Stomach smooth muscle (tissue), 2 donors: Measurements from ENCODE around the gene CAPN13.

Experiments used
- H3K27ac ChIP-seq: one replicate; pipeline ENCODE4 v1.7.0; 2013; ENCODE audit warnings: mild to moderate bottlenecking, low read length, inconsistent platforms
- H3K27me3 ChIP-seq, 2 donors: one replicate each; pipeline ENCODE4 v1.7.0; 2013; ENCODE audit warnings: low read length in 2 of 2; ENCODE audit not compliant: insufficient read depth in 2 of 2, control insufficient read depth in 1 of 2
- H3K36me3 ChIP-seq, 2 donors: one replicate each; pipeline ENCODE4 v1.7.0; 2013; ENCODE audit warnings: low read length in 2 of 2; ENCODE audit not compliant: control insufficient read depth in 2 of 2, insufficient read depth in 2 of 2
- H3K4me1 ChIP-seq: one replicate; pipeline ENCODE4 v1.7.0; 2013; ENCODE audit warnings: low read length; ENCODE audit not compliant: control insufficient read depth, insufficient read depth
- H3K4me3 ChIP-seq, 2 donors: one replicate each; pipeline ENCODE4 v1.7.0; 2013; ENCODE audit warnings: low read length in 2 of 2
- H3K9ac ChIP-seq, 2 donors: one replicate each; pipeline ENCODE4 v1.7.0; 2013; ENCODE audit warnings: low read length in 2 of 2, mild to moderate bottlenecking in 1 of 2
- H3K9me3 ChIP-seq, 2 donors: one replicate each; pipeline ENCODE4 v1.7.0; 2013; ENCODE audit warnings: low read length in 2 of 2; ENCODE audit not compliant: control insufficient read depth in 2 of 2
- donor health status: healthy.
- donor health status: Pancreatic carcinoma.

CAPN13 gene

GRCh38 chr2:30690126-30690561 lies 117.1 kb downstream of the CAPN13 start:
- H3K27ac ChIP-seq = peak overlapping the region; percentile 64

DNA sequence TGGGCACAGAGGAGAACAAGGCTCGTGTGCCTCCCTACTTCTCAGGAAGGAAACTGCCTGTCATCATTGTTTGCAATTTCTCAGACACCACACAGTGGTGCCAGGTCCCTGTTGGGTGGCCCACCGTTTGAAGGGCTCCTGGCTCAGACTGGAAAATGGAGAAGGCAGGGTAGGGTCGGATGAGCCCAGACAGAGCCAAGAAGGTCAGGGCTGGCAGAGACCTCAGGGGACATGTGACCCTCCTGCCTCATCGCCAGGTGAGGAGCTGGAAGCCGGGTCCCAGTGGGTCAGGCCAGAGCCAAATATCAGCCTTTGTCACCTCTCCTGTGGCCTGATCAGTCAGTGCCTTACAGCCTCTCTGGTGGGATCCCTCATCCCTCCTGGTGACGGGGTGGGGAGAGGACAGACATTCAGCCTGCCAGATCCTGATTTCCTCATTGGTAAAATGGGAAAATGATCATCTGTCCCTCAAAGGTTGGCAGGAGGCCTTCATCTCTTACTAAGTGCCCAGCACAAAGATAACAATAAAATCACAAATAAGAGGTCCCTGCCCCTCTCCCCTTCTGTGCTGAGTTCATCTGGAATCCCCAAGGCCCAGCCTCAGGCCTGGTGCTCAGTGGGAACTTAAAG lies 117.6 kb downstream of the CAPN13 start:
- Histone ChIP-seq H3K9me3 (no peaks in the 10 kb centered on the region), H3K4me3 (peak overlapping the region in 1 of 2 donors; percentile 15), H3K9ac (peak overlapping the region in 1 of 2 donors; percentile 42), H3K27me3 (no peaks in the 10 kb centered on the region), H3K27ac (peak overlapping the region; percentile 64), H3K36me3 (no peaks in the 10 kb centered on the region), H3K4me1 (peaks cover 44% of the 10 kb centered on the region)

More at GRCh38 chr2:30690126-30690561, 117.1 kb downstream of the CAPN13 start:
- peaks cover 49% of the 10 kb centered on the region for H3K4me1 ChIP-seq
- no peak overlapping the region for H3K9ac ChIP-seq
- no peaks in the 10 kb centered on the region for H3K9me3 ChIP-seq
- H3K4me3 ChIP-seq = no peak overlapping the region
- H3K27me3 ChIP-seq = no peaks in the 10 kb centered on the region
- no peaks in the 10 kb centered on the region for H3K36me3 ChIP-seq

- Histone ChIP-seq H3K27me3 (no peaks in the 10 kb centered on the region), H3K4me1 (peaks cover 38% of the 10 kb centered on the region), H3K36me3 (no peaks in the 10 kb centered on the region), H3K4me3 (peak overlapping the region in 1 of 2 donors; percentile 15), H3K9me3 (no peaks in the 10 kb centered on the region), H3K9ac (peak overlapping the region in 1 of 2 donors; percentile 42), H3K27ac (peak overlapping the region; percentile 64)
These were observed 118.3 kb downstream of the CAPN13 start for GRCh38 chr2:30688956-30689401.

DNA sequence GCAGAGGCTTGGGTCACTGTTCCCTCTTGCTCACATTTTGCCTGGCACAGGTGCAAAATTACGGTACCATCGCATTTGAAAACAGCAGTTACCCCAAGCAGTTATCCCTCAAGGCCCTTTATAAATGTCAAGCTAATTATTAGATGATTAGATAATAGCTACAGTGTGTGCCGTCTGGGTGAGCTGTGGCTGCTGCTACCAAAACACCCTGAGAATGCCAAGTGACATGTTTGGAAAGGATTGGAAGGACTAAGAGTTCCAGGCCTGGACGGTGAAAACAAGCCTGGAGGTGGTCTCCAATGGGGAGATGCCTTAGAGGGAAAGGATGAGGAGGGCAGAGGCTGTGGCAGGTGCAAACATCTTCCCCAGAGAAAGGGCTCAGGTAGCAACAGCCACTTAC lies 120.6 kb downstream of the CAPN13 start:
- H3K9me3 ChIP-seq = no peaks in the 10 kb centered on the region
- H3K27me3 ChIP-seq = no peaks in the 10 kb centered on the region
- no peaks in the 10 kb centered on the region for H3K36me3 ChIP-seq
- H3K4me3 ChIP-seq = no peak overlapping the region
- H3K4me1 ChIP-seq = peaks cover 35% of the 10 kb centered on the region
- H3K9ac ChIP-seq = no peak overlapping the region
- H3K27ac ChIP-seq = no peak overlapping the region

DNA sequence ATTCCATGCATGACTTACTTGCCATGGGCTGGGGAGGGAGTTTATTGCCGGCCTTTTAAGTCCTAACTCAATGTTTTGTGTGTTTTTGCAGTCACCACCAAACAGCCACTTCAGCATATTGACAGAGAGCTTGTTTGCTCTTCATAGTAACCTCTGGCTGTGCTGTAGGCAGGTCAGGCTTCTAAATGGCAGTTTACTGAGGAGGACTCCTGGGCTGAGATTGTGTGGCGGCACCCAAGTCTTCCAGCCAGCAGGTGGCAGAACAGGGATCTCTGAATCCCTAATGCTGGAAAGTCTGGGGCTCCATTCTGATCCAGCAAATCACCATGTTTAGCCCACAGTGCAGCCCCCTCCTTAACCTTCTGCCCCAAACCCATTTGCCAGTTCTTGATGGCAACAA lies 121.2 kb downstream of the CAPN13 start:
- no peaks in the 10 kb centered on the region for H3K9me3 ChIP-seq
- H3K9ac ChIP-seq = no peak overlapping the region
- H3K27ac ChIP-seq = no peak overlapping the region
- H3K4me1 ChIP-seq = peaks cover 33% of the 10 kb centered on the region
- H3K36me3 ChIP-seq = no peaks in the 10 kb centered on the region
- no peak overlapping the region for H3K4me3 ChIP-seq
- H3K27me3 ChIP-seq = no peaks in the 10 kb centered on the region

DNA sequence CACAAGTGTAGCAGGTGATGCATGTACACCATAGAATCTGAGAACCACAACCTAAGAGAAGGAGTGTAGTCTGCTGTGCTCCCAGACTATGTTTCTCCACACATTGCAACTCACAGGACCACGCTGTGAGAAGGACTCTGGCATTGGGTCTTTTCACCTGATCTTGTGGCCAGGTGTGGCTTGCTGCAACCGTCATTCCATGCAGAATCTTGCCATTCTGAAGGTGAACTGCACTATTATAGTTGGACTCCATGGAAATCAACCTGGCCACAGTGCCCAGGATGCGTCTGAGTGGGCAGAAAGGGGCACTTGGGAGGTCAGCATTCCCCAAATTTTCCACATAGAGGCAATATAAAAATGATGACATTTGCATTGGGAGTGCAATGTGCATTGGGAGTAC lies 122.2 kb downstream of the CAPN13 start:
- Histone ChIP-seq H3K4me1 (peaks cover 23% of the 10 kb centered on the region), H3K27ac (no peak overlapping the region), H3K4me3 (no peak overlapping the region), H3K9ac (no peak overlapping the region), H3K27me3 (no peaks in the 10 kb centered on the region), H3K9me3 (no peaks in the 10 kb centered on the region), H3K36me3 (no peaks in the 10 kb centered on the region)

- Histone ChIP-seq H3K4me3 (no peak overlapping the region), H3K27me3 (no peaks in the 10 kb centered on the region), H3K36me3 (no peaks in the 10 kb centered on the region), H3K9me3 (no peaks in the 10 kb centered on the region), H3K4me1 (peaks cover 19% of the 10 kb centered on the region), H3K9ac (no peak overlapping the region), H3K27ac (no peak overlapping the region)
These were observed 122.7 kb downstream of the CAPN13 start for GRCh38 chr2:30684516-30684915.

DNA sequence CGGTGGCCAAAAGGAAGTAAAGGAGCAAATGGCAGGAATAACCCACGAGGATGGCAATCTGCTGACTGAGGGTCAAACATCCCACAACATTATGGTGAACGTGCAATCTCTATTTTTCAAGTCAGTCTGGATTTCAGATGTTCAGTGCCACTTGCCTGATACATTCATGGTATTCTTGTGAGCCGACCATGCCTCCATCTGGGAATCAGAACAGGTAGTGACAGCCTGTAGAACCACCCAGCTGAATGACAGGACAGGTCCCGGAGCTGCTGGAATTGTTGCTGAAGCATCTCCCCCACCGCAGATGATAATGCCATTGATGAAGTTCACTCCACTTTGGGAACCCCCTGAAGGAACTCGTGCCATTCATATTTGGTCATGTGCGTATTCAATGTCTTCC lies 123.2 kb downstream of the CAPN13 start:
- H3K36me3 ChIP-seq = no peaks in the 10 kb centered on the region
- no peaks in the 10 kb centered on the region for H3K9me3 ChIP-seq
- no peaks in the 10 kb centered on the region for H3K27me3 ChIP-seq
- no peak overlapping the region for H3K9ac ChIP-seq
- H3K4me3 ChIP-seq = no peak overlapping the region
- no peak overlapping the region for H3K27ac ChIP-seq
- peaks cover 14% of the 10 kb centered on the region for H3K4me1 ChIP-seq

- Histone ChIP-seq H3K27ac (no peak overlapping the region), H3K4me1 (peaks cover 7% of the 10 kb centered on the region), H3K27me3 (no peaks in the 10 kb centered on the region), H3K4me3 (no peak overlapping the region), H3K9me3 (no peaks in the 10 kb centered on the region), H3K36me3 (no peaks in the 10 kb centered on the region), H3K9ac (no peak overlapping the region)
These were observed 123.8 kb downstream of the CAPN13 start for GRCh38 chr2:30683236-30683956.

DNA sequence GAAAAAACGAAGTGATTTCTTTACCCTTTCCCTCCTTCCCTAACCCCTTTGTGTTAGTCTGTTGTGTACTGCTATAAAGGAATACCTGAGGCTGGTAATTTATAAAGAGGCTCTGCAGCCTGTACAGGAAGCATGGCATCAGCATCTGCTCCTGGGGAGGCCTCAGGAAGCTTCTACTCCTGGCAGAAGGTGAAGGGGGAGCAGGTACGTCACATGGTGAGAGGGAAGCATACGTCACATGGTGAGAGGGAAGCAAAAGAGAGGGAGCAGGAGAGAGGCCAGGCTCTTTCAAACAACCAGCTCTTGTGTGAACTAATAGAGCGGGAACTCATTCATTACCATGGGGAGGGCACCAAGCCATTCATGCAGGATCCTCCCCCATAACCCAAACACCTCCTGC lies 126.2 kb downstream of the CAPN13 start:
- Histone ChIP-seq H3K9ac (no peak overlapping the region), H3K4me3 (no peak overlapping the region), H3K36me3 (no peaks in the 10 kb centered on the region), H3K27ac (no peak overlapping the region), H3K9me3 (no peaks in the 10 kb centered on the region), H3K27me3 (no peaks in the 10 kb centered on the region), H3K4me1 (no peaks in the 10 kb centered on the region)

GRCh38 chr2:30680121-30680520 lies 127.1 kb downstream of the CAPN13 start:
- H3K9ac ChIP-seq = no peak overlapping the region
- H3K36me3 ChIP-seq = no peaks in the 10 kb centered on the region
- no peaks in the 10 kb centered on the region for H3K4me1 ChIP-seq
- no peak overlapping the region for H3K4me3 ChIP-seq
- no peak overlapping the region for H3K27ac ChIP-seq
- no peaks in the 10 kb centered on the region for H3K27me3 ChIP-seq
- H3K9me3 ChIP-seq = no peaks in the 10 kb centered on the region
